Activated CD8-positive, alpha-beta memory T cell treated with anti-CD3 and anti-CD28 coated beads for 36 hours (primary cell): Measurements from ENCODE around the gene ANGPTL1. TPM values are rescaled to one million over a fixed set of nuclear protein-coding genes. Genes with fewer than 3 reads are reported as not detected.

Experiments
- CTCF ChIA-PET: fragments of 350-600 bp; sonication (Branson Sonifier 250); formaldehyde crosslinking; loops from one replicate; lab custom pipeline; 2021; ENCODE audit warnings: antibody characterized with exemption; lab: Charles Lee
- POLR2A ChIA-PET: fragments of 350-600 bp; sonication (Branson Sonifier 250); formaldehyde crosslinking; loops from one replicate; lab custom pipeline; 2021; ENCODE audit warnings: antibody characterized with exemption; lab: Charles Lee
- total RNA-seq, 2 experiments: library from RNA; stranded (reverse); gene quantifications; one replicate each; pipeline ENCODE4 v1.2.3, GENCODE V29; 2021

The ANGPTL1 gene, protein sequence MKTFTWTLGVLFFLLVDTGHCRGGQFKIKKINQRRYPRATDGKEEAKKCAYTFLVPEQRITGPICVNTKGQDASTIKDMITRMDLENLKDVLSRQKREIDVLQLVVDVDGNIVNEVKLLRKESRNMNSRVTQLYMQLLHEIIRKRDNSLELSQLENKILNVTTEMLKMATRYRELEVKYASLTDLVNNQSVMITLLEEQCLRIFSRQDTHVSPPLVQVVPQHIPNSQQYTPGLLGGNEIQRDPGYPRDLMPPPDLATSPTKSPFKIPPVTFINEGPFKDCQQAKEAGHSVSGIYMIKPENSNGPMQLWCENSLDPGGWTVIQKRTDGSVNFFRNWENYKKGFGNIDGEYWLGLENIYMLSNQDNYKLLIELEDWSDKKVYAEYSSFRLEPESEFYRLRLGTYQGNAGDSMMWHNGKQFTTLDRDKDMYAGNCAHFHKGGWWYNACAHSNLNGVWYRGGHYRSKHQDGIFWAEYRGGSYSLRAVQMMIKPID
- not detected for total RNA-seq

DNA sequence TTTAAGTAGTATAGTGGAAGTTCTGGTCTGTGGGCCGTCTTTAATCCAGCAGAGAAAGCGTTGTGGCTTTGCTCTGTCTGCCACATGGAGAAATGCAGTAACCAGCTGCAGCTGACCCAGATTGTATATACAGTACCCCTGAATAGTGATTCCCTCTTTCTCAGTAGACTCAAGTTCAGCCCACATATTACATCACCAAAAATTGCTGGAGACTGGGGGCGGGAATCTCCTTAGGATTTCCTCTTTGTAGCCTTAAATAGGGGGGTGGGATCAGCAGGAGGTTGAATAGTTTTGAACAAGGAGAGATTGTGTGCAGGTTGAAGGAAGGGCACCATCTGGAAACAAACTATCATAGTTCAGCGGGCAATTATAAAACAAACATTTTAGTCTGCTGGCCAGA is at the start of gene ANGPTL1:
ANGPTL1 (minus strand) TSS at position 134 of the 400 bp plus-strand sequence. CDS start 5,301 bp downstream, outside the sequence.
- POLR2A ChIA-PET, result no interaction called here
- CTCF ChIA-PET, result no interaction called here

GRCh38 chr1:178919581-178919980 is 48.7 kb upstream of the ANGPTL1 start:
- ChIA-PET POLR2A (no interaction called here), CTCF (no interaction called here)

GRCh38 chr1:178918955-178919354 is 48.1 kb upstream of the ANGPTL1 start:
- CTCF ChIA-PET, result no interaction called here
- POLR2A ChIA-PET, result no interaction called here

- ChIA-PET POLR2A (no interaction called here), CTCF (no interaction called here)
These were observed 47.4 kb upstream of the ANGPTL1 start for GRCh38 chr1:178918308-178918707.

DNA sequence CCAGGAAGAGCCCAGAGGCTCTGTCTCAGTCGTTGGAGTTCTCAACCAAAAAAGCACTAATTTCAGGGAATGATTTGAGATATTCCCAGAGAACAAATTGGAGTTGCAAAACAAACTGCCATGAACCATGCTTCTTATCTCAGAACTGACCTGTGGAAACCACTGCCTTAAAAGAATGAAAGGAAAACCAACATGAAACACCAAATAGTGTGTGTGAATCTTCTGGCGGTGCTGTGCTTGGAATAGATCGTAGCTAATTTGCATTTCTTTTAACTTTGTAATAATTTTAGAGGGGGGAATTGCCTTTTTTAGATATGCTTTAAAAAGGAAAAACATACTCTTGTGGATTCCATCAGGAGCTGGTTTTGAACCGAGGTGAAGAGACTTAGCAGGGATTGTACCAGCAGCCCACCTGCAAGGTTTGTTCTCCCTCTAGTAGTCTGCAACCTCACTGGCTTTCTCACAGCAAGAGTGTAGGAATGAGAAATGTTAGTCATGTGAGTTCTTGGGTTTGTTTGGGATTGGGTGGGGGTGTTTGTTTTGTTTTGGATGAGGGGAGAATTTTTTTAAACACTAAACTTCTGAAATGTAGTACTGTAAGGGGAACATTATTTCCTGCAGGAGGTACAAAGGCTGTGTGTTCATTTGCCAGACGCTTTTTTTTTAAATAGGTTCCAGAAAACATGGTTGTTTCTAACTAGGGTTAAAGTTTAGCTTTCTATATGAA is 45.7 kb upstream of the ANGPTL1 start:
- CTCF ChIA-PET, result interaction anchor here (0.6 kb wide), 1 partner anchor 160 kb away, joined by 3 read pairs; no protein-coding TSS in a partner anchor

DNA sequence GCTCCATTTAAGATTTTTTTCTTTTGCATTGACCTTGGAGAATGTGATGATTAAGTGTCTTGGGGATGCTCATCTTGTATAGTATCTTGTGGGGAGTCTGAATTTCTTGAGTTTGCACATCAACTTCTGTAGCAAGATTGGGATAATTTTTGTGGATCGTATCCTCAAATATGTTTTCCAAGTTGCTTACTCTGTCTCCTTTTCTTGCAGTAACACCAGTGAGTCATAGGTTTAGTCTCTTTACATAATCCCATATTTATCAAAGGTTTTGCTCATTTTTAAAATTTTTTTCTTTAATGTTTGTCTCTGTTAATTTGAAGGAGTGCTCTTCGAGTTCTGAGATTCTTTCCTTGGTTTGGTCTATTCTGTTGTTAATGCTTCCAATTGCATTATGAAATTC is 41.7 kb upstream of the ANGPTL1 start:
- POLR2A ChIA-PET, result no interaction called here
- CTCF ChIA-PET, result no interaction called here

More for the DNA sequence above, 45.7 kb upstream of the ANGPTL1 start:
- POLR2A ChIA-PET, result no interaction called here

DNA sequence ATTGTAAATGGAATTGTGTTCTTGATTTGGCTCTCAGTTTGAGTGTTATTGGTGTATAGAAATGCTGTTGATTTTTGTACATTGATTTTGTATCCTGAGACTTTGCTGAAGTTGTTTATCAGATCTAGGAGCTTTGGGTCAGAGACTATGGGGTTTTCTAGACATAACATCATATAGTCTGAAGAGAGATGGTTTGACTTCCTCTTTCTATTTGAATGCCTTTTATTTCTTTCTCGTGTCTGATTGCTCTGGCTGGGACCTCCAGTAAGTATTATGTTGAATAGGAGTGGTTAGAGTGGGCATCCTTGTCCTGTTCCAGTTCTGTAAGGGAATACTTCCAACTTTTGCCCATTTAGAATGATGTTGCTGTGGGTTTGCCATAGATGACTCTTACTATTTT is 39.1 kb upstream of the ANGPTL1 start:
- CTCF ChIA-PET, result no interaction called here
- POLR2A ChIA-PET, result no interaction called here

DNA sequence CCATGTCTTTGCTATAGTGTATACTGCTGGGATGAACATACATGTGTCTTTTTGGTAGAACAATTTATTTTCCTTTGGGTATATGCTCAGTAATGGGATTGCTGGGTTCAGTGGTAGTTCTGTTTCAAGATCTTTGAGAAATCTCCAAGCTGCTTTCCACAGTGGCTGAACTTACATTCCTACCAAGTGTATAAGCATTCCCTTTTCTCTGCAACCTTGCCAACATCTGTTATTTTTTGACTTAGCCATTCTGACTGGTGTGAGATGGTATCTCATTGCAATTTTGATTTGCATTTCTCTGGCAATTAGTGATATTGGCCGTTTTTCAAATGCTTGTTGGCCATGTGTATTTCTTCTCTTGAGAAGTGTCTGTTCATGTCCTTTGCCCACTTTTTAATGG is 37.5 kb upstream of the ANGPTL1 start:
- ChIA-PET CTCF (no interaction called here), POLR2A (no interaction called here)

- POLR2A ChIA-PET, result no interaction called here
- CTCF ChIA-PET, result interaction anchor here (1.1 kb wide), 1 partner anchor 68 kb away, joined by 4 read pairs; no protein-coding TSS in a partner anchor
These were observed 30.7 kb upstream of the ANGPTL1 start for GRCh38 chr1:178901482-178902125.

- POLR2A ChIA-PET, result no interaction called here
- CTCF ChIA-PET, result no interaction called here
These were observed 28.5 kb upstream of the ANGPTL1 start for GRCh38 chr1:178899402-178899801.

- ChIA-PET POLR2A (no interaction called here), CTCF (no interaction called here)
These were observed 27.5 kb upstream of the ANGPTL1 start for GRCh38 chr1:178898401-178898800.

- CTCF ChIA-PET, result no interaction called here
- POLR2A ChIA-PET, result no interaction called here
These were observed 25.1 kb upstream of the ANGPTL1 start for GRCh38 chr1:178895928-178896327.

DNA sequence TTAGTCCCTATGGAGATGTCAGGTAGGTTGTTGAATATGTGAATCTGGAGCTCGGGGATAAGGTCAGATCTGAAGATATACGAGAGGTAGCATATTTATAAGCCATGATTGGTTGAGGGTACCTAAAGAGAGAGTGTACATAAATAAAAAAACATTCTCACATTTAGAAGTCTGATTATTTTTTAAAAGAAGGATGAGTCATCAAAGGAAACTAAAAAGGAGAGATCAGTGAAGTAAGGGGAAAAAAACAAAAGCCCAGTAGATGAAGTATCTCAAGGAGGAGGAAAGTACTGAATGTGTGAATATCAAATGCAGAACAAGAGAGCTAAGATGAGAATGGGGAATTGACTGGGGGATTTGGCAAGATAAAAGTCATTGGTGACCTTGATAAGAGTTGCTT is 15.7 kb upstream of the ANGPTL1 start:
- CTCF ChIA-PET, result no interaction called here
- POLR2A ChIA-PET, result no interaction called here

DNA sequence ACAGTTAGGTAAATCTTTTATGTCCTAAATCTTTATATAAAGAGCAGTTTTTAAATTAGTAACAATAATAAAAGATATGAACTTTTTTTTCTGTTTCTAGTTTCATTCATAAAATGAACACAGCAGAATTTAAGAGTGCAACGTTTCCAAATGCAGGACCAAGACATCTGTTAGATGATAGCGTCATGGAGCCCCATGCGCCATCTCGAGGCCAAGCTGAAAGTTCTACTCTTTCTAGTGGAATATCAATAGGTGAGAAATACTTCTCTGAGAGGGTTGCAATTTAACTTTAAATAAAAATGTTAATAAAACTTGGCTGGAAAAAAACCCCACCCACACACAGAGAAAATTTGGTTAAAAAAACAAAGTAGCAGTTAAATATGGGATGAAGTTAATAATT is 15.0 kb upstream of the ANGPTL1 start:
- CTCF ChIA-PET, result no interaction called here
- POLR2A ChIA-PET, result no interaction called here

- ChIA-PET POLR2A (no interaction called here), CTCF (no interaction called here)
These were observed 11.1 kb upstream of the ANGPTL1 start for GRCh38 chr1:178881950-178882349.

DNA sequence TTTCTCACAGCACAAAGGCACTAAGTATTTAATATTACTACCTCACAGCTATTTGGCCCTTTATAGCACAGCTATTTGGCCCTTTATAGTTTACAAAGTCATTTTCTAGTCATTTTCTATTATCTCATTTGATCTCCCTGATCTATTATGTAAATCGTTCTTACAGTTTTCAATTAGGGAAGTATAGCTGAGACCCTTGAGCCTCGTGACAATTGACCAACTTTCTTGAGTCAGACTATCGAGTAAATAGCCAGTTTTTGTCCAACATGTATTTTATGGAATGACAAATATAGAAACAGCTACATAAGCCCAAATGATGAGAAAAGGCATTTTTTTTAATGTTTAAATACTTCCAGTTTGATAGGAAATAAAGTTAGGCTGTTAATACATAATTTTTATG is 7.0 kb upstream of the ANGPTL1 start:
- POLR2A ChIA-PET, result no interaction called here
- CTCF ChIA-PET, result no interaction called here

DNA sequence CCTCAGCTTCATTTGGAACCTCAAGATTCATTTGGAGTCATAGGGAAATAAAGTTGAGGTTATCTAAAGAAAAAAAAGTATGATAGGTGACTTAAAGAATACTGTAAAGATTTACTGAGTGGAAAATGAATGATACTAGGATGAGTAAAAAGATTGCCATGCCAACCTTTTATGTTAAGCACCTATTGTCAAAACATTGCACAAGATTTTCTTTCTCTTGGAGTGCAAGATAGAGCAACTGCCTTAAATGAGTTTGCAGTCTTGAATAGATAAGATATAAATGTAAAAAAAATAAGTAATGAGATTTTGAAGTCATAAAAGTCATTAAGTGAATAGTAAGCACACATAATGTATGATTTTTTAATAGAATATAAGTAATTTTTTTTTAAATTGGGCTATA is 5.1 kb upstream of the ANGPTL1 start:
- CTCF ChIA-PET, result no interaction called here

GRCh38 chr1:178874966-178875365 is 4.1 kb upstream of the ANGPTL1 start:
- CTCF ChIA-PET, result interaction anchor here (0.5 kb wide), 1 partner anchor 131 kb away, joined by 3 read pairs; no protein-coding TSS in a partner anchor
- POLR2A ChIA-PET, result no interaction called here

More for the DNA sequence above, 5.1 kb upstream of the ANGPTL1 start:
- POLR2A ChIA-PET, result no interaction called here

- ChIA-PET CTCF (no interaction called here), POLR2A (no interaction called here)
These were observed 859 bp upstream of the ANGPTL1 start for GRCh38 chr1:178871551-178872320.
